Trophoblast cell (in vitro differentiated cells and primary cell): ENCODE data around the gene RIOK1.

Experiments used
- DNase-seq, 2 donors: peaks; one replicate each; pipeline ENCODE4 v3.0.0-alpha.2; 2016
- H2AFZ ChIP-seq: 2 replicates; pipeline ENCODE4 v1.6.1; 2013; ENCODE audit warnings: low read length, moderate library complexity, mild to moderate bottlenecking; ENCODE audit not compliant: insufficient read depth, poor library complexity
- H2AK5ac ChIP-seq: 2 replicates; pipeline ENCODE4 v1.6.1; 2013; ENCODE audit warnings: mild to moderate bottlenecking, low read length
- H2BK120ac ChIP-seq: 2 replicates; pipeline ENCODE4 v1.6.1; 2013; ENCODE audit warnings: low read length, mild to moderate bottlenecking, moderate library complexity; ENCODE audit not compliant: insufficient read depth, poor library complexity
- H2BK12ac ChIP-seq: 2 replicates; pipeline ENCODE4 v1.6.1; 2013; ENCODE audit warnings: mild to moderate bottlenecking, low read length, moderate library complexity
- H2BK5ac ChIP-seq: 2 replicates; pipeline ENCODE4 v1.6.1; 2013; ENCODE audit warnings: low read length, low read depth, moderate library complexity, mild to moderate bottlenecking; ENCODE audit not compliant: poor library complexity
- H3K14ac ChIP-seq: 2 replicates; pipeline ENCODE4 v1.6.1; 2013; ENCODE audit warnings: mild to moderate bottlenecking, low read length
- H3K18ac ChIP-seq: 2 replicates; pipeline ENCODE4 v1.6.1; 2013; ENCODE audit warnings: mild to moderate bottlenecking, low read length
- H3K23ac ChIP-seq: 2 replicates; pipeline ENCODE4 v1.6.1; 2013; ENCODE audit warnings: low read length
- H3K27ac ChIP-seq: 2 replicates; pipeline ENCODE4 v1.5.1; 2013; ENCODE audit warnings: low read depth, mild to moderate bottlenecking, inconsistent platforms, low read length, moderate library complexity
- H3K27me3 ChIP-seq: 2 replicates; pipeline ENCODE4 v1.6.1; 2013; ENCODE audit warnings: inconsistent platforms, mild to moderate bottlenecking, low read length, moderate library complexity; ENCODE audit not compliant: insufficient read depth
- H3K36me3 ChIP-seq, 2 experiments: 1 replicate in 1 of 2; 2 replicates in 1 of 2; pipeline ENCODE4 v1.6.1; 2013; ENCODE audit warnings: low read length in 2 of 2, mild to moderate bottlenecking in 2 of 2, moderate library complexity in 1 of 2; ENCODE audit not compliant: insufficient read depth in 2 of 2, control insufficient read depth in 1 of 2
- H3K4ac ChIP-seq: 2 replicates; pipeline ENCODE4 v1.6.1; 2013; ENCODE audit warnings: low read depth, mild to moderate bottlenecking, low read length, moderate library complexity
- H3K4me1 ChIP-seq, 2 experiments: 1 replicate in 1 of 2; 2 replicates in 1 of 2; pipeline ENCODE4 v1.6.1; 2013; ENCODE audit warnings: low read length in 2 of 2, mild to moderate bottlenecking in 2 of 2, moderate library complexity in 1 of 2; ENCODE audit not compliant: insufficient read depth in 2 of 2, control insufficient read depth in 1 of 2
- H3K4me2 ChIP-seq: 2 replicates; pipeline ENCODE4 v1.6.1; 2013; ENCODE audit warnings: inconsistent platforms, mild to moderate bottlenecking, low read length, moderate library complexity
- H3K4me3 ChIP-seq: 2 replicates; pipeline ENCODE4 v1.5.1; 2013; ENCODE audit warnings: mild to moderate bottlenecking, low read depth, low read length, inconsistent platforms
- H3K79me1 ChIP-seq: one replicate; pipeline ENCODE4 v1.6.1; 2013; ENCODE audit warnings: low read length
- H3K79me2 ChIP-seq: 2 replicates; pipeline ENCODE4 v1.6.1; 2013; ENCODE audit warnings: low read length, mild to moderate bottlenecking; ENCODE audit not compliant: control insufficient read depth, insufficient read depth, poor library complexity
- H3K9ac ChIP-seq: 2 replicates; pipeline ENCODE4 v1.6.1; 2013; ENCODE audit warnings: mild to moderate bottlenecking, low read length
- H3K9me3 ChIP-seq: 2 replicates; pipeline ENCODE4 v1.6.1; 2013; ENCODE audit warnings: low read depth, mild to moderate bottlenecking, control low read depth, inconsistent platforms, low read length; ENCODE audit not compliant: insufficient read depth
- H4K12ac ChIP-seq: 2 replicates; pipeline ENCODE4 v1.6.1; 2013; ENCODE audit warnings: low read depth, mild to moderate bottlenecking, low read length, moderate library complexity
- H4K8ac ChIP-seq: 2 replicates; pipeline ENCODE4 v1.6.1; 2013; ENCODE audit warnings: low read depth, mild to moderate bottlenecking, low read length, moderate library complexity
- H4K91ac ChIP-seq: one replicate; pipeline ENCODE4 v1.6.1; 2013; ENCODE audit warnings: low read depth, mild to moderate bottlenecking, low read length, moderate library complexity
- WGBS: extraction: QIAGEN DNeasy Blood & Tissue Kit; methylation state at CpG from one replicate; pipeline ENCODE4 v1.1.7; 2013; ENCODE audit warnings: missing lambda C conversion rate; ENCODE audit not compliant: insufficient read length, insufficient coverage; ENCODE audit errors: extremely low coverage; 5-methylcytosine and 5-hydroxymethylcytosine counted together

Gene RIOK1

GRCh38 chr6:7432391-7433120 lies 42.9 kb downstream of the RIOK1 start:
- no peak overlapping the region for H2AK5ac ChIP-seq
- H3K4me3 ChIP-seq = no peak overlapping the region
- H3K36me3 ChIP-seq = no peaks in the 10 kb centered on the region
- DNase-seq = peak in 1 of 2 donors; percentile 28
- no peak overlapping the region for H3K9ac ChIP-seq
- H3K4ac ChIP-seq = no peak overlapping the region
- no peak overlapping the region for H2BK5ac ChIP-seq
- peaks cover 2% of the 10 kb centered on the region for H3K79me2 ChIP-seq
- H2AFZ ChIP-seq = no peak overlapping the region
- H3K18ac ChIP-seq = no peak overlapping the region
- peak overlapping the region; percentile 52 for H2BK12ac ChIP-seq
- H3K79me1 ChIP-seq = peaks cover 6% of the 10 kb centered on the region
- H3K4me1 ChIP-seq = peaks cover 2% of the 10 kb centered on the region in 2 experiments
- H3K27me3 ChIP-seq = no peaks in the 10 kb centered on the region
- H3K27ac ChIP-seq = no peak overlapping the region
- no peak overlapping the region for H3K14ac ChIP-seq
- H4K91ac ChIP-seq = peak overlapping the region; percentile 42
- H3K4me2 ChIP-seq = no peak overlapping the region
- no peak overlapping the region for H3K23ac ChIP-seq
- no peak overlapping the region for H2BK120ac ChIP-seq
- no peak overlapping the region for H4K8ac ChIP-seq
- no peak overlapping the region for H4K12ac ChIP-seq
- H3K9me3 ChIP-seq = no peaks in the 10 kb centered on the region
- WGBS = no CpG with 5 or more reads among the region's 16 CpGs

- no peaks in the 10 kb centered on the region for H3K27me3 ChIP-seq
- no peaks in the 10 kb centered on the region for H3K9me3 ChIP-seq
- H3K23ac ChIP-seq = no peak overlapping the region
- H4K8ac ChIP-seq = no peak overlapping the region
- peak in 1 of 2 donors; percentile 8 for DNase-seq
- no CpG with 5 or more reads among the region's 5 CpGs for WGBS
- H3K27ac ChIP-seq = no peak overlapping the region
- H3K4ac ChIP-seq = no peak overlapping the region
- H3K9ac ChIP-seq = no peak overlapping the region
- H3K4me2 ChIP-seq = no peak overlapping the region
- no peak overlapping the region for H3K18ac ChIP-seq
- H4K91ac ChIP-seq = no peak overlapping the region
- H3K79me2 ChIP-seq = peaks cover 2% of the 10 kb centered on the region
- no peaks in the 10 kb centered on the region for H3K36me3 ChIP-seq
- H3K4me1 ChIP-seq = peaks cover 0 to 2% of the 10 kb centered on the region in 2 experiments
- no peak overlapping the region for H2AFZ ChIP-seq
- no peak overlapping the region for H3K14ac ChIP-seq
- no peak overlapping the region for H2AK5ac ChIP-seq
- no peak overlapping the region for H2BK5ac ChIP-seq
- H4K12ac ChIP-seq = no peak overlapping the region
- peaks cover 6% of the 10 kb centered on the region for H3K79me1 ChIP-seq
- no peak overlapping the region for H2BK12ac ChIP-seq
- H3K4me3 ChIP-seq = no peak overlapping the region
- no peak overlapping the region for H2BK120ac ChIP-seq
Measured at GRCh38 chr6:7433121-7433617, 43.6 kb downstream of the RIOK1 start.

GRCh38 chr6:7434672-7435071 lies 45.1 kb downstream of the RIOK1 start:
- no peak overlapping the region for H3K4ac ChIP-seq
- no peak overlapping the region for H3K4me3 ChIP-seq
- no peak overlapping the region for H4K12ac ChIP-seq
- H3K79me1 ChIP-seq = peaks cover 6% of the 10 kb centered on the region
- no peaks in the 10 kb centered on the region for H3K9me3 ChIP-seq
- H3K27me3 ChIP-seq = no peaks in the 10 kb centered on the region
- H3K14ac ChIP-seq = no peak overlapping the region
- H2BK12ac ChIP-seq = no peak overlapping the region
- WGBS = no CpG with 5 or more reads among the region's 1 CpG
- DNase-seq = no peak
- no peak overlapping the region for H2BK5ac ChIP-seq
- H3K4me2 ChIP-seq = no peak overlapping the region
- H3K4me1 ChIP-seq = peaks cover 0 to 2% of the 10 kb centered on the region in 2 experiments
- no peak overlapping the region for H3K23ac ChIP-seq
- no peaks in the 10 kb centered on the region for H3K36me3 ChIP-seq
- no peak overlapping the region for H2BK120ac ChIP-seq
- H2AFZ ChIP-seq = no peak overlapping the region
- H3K9ac ChIP-seq = no peak overlapping the region
- no peak overlapping the region for H4K8ac ChIP-seq
- H4K91ac ChIP-seq = no peak overlapping the region
- H3K27ac ChIP-seq = no peak overlapping the region
- H2AK5ac ChIP-seq = no peak overlapping the region
- H3K18ac ChIP-seq = no peak overlapping the region
- H3K79me2 ChIP-seq = peaks cover 2% of the 10 kb centered on the region

- no peak overlapping the region for H2AK5ac ChIP-seq
- H2AFZ ChIP-seq = no peak overlapping the region
- no peak overlapping the region for H3K4me3 ChIP-seq
- no peak overlapping the region for H3K14ac ChIP-seq
- no peaks in the 10 kb centered on the region for H3K79me2 ChIP-seq
- no peak overlapping the region for H3K18ac ChIP-seq
- H2BK12ac ChIP-seq = no peak overlapping the region
- H4K12ac ChIP-seq = no peak overlapping the region
- H3K9ac ChIP-seq = no peak overlapping the region
- no peaks in the 10 kb centered on the region for H3K27me3 ChIP-seq
- H4K8ac ChIP-seq = no peak overlapping the region
- H3K23ac ChIP-seq = no peak overlapping the region
- no peak overlapping the region for H3K27ac ChIP-seq
- no CpG with 5 or more reads among the region's 3 CpGs for WGBS
- H2BK120ac ChIP-seq = no peak overlapping the region
- no peak overlapping the region for H4K91ac ChIP-seq
- no peaks in the 10 kb centered on the region for H3K9me3 ChIP-seq
- no peaks in the 10 kb centered on the region for H3K4me1 ChIP-seq
- no peak overlapping the region for H3K4ac ChIP-seq
- H2BK5ac ChIP-seq = no peak overlapping the region
- no peaks in the 10 kb centered on the region for H3K79me1 ChIP-seq
- DNase-seq = no peak
- no peaks in the 10 kb centered on the region for H3K36me3 ChIP-seq
- H3K4me2 ChIP-seq = no peak overlapping the region
Measured at GRCh38 chr6:7438011-7438410, 48.4 kb downstream of the RIOK1 start.
